GM19099 (cell line): ENCODE results near the gene PRPF8.

Experiments used
- POLR2A ChIP-seq: IDR thresholded peaks from 3 replicates; pipeline ENCODE4 v1.6.1; 2011; ENCODE audit warnings: low read depth; ENCODE audit not compliant: insufficient read length; ENCODE audit errors: extremely low read depth

The PRPF8 gene

GRCh38 chr17:1643293-1643998 is 41.2 kb downstream of the PRPF8 start:
- peak; percentile 56 for TF ChIP-seq POLR2A

GRCh38 chr17:1641065-1641403 is 43.6 kb downstream of the PRPF8 start:
- no peak for TF ChIP-seq POLR2A

GRCh38 chr17:1640329-1641064 is 44.2 kb downstream of the PRPF8 start:
- no peak for TF ChIP-seq POLR2A

- TF ChIP-seq POLR2A: no peak
Measured at GRCh38 chr17:1639549-1640180, 45.0 kb downstream of the PRPF8 start.

- no peak for TF ChIP-seq POLR2A
Measured at GRCh38 chr17:1638624-1639300, 45.9 kb downstream of the PRPF8 start.

- no peak for TF ChIP-seq POLR2A
Measured at GRCh38 chr17:1638171-1638590, 46.5 kb downstream of the PRPF8 start.

- no peak for TF ChIP-seq POLR2A
Measured at GRCh38 chr17:1636732-1637285, 47.9 kb downstream of the PRPF8 start.

GRCh38 chr17:1635675-1636465 is 48.8 kb downstream of the PRPF8 start:
- no peak for TF ChIP-seq POLR2A

GRCh38 chr17:1634841-1635650 is 49.6 kb downstream of the PRPF8 start:
- no peak for TF ChIP-seq POLR2A

- no peak for TF ChIP-seq POLR2A
Measured at GRCh38 chr17:1630662-1631061, 54.0 kb downstream of the PRPF8 start.

- TF ChIP-seq POLR2A: no peak
Measured at GRCh38 chr17:1629504-1630310, 55.0 kb downstream of the PRPF8 start.

- peak; percentile 56 for TF ChIP-seq POLR2A
Measured at GRCh38 chr17:1628856-1629503, 55.7 kb downstream of the PRPF8 start.
